ENCODE measurements around the gene ZNF230.
A peak's percentile ranks its signal among the peaks of the same experiment; 100 is the strongest.

Gene ZNF230

DNA sequence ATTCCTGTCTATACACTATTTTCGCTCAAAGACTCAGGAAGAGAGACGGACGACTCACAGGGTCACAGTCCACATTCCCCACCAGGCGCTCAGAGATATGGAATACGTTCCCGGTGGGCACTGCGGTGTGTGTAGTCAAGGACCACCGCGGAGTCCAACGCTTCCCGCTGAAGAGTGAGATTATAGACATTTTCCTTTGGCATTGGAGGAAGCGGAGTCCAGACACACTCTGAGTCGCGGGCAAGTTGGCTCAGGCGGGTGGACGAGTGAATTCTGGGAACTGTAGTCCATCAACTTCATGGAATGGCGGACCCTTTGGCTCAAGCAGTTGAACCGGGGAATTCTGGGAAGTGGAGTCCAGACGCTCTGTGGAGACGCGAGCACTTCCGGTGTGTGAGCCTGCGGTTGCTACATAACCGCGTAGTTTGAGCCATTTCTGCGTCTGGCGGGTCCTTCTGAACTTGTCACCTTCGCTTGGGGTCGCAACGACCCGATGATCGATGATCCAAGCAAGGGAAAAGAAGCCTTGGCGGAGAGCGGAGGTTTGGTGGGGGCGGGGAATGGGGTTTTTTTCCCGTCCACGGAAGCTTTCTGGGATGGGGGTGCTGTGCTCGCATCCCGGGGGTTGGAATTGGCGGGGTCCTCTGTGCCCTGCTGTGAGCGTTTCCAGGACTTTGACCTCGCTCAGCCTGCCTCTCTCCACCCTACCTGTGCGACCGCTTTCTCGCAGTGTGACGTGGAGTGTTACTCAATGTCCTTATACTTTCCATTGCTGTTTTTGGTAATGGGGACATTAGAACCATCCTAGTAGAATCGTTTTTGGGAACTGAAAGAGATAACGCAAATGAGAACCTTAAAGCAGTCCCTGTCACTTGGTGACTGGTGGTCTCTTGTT, at the start of gene ZNF230:
TSS of gene ZNF230 (plus strand) at position 392 of the 895 bp plus-strand sequence. CDS start 4,122 bp downstream, outside the sequence.
- DNase-seq (ENCODE audit: low spot score) = peak; percentile 86

DNA sequence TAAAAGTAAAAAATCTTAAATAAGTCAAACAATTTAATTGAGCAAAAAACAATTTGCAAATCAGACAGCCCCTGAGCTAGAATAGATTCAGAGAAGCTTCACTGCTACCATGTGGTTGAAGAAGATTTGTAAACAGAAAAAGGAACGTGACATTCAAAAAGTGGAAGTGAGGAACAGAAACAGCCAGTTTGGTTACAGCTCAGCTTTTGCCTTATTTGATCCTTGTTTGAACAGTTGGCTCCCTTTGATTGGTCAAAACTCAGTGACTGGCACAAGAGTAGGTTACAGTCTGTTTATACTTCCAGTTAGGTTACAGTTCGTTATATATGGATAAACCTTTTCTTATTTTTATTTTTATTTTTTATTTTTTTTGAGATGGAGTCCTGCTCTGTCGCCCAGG, 45.9 kb upstream of the ZNF230 start:
- no peak for DNase-seq (ENCODE audit: low spot score)

DNA sequence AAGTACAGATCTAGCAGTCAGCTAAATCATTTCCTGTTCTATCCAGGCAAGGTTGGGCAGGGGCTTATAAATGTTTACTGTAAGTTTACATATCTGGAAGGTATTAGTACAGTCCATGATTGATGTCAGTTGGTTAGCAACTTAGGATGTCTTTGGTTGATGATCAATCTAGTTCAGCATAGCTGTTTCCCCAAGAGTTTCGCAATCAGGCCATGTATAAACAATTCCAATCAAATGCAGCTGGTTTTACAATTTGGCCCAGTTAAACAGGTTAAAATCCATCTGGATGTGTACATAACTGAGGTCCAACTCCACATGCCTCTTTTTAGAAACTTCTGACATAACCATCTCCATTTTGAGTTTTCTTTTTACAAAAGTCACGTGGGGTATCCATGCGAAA, 44.9 kb upstream of the ZNF230 start:
- DNase-seq (ENCODE audit: low spot score) = no peak

DNA sequence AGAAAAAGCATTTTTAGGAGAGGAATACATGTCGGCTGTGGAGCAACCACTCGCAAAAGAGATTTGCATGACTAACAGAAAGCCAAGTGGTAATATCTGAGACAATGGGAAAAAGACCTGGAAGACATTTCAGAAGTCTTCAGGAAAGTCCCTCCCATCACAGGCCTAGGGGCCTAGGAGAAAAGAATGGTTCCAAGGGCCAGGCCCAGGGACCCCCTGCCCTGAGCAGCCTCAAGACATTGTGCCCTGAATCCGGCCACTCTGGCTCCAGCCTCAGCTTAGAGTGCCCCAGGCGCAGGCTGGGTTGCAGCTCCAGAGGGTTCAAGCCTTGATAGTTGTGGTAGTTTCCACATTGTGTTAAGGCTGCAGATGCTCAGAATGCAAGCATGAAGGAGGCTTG, 42.3 kb upstream of the ZNF230 start:
- no peak for DNase-seq (ENCODE audit: low spot score)

DNA sequence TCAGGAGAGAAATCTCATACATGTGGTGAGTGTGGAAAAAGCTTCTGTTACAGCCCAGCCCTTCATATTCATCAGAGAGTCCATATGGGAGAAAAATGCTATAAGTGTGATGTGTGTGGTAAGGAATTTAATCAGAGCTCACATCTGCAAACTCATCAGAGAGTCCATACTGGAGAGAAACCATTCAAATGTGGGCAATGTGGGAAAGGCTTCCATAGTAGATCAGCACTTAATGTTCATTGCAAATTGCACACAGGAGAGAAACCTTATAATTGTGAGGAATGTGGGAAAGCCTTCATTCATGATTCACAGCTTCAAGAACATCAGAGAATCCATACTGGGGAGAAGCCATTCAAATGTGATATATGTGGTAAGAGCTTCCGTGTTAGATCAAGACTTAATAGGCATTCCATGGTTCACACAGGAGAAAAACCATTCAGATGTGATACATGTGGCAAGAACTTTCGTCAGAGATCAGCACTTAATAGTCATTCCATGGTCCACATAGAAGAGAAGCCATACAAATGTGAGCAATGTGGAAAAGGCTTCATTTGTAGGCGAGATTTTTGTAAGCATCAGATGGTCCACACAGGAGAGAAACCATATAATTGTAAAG, 36.6 kb upstream of the ZNF230 start:
- no peak for DNase-seq (ENCODE audit: low spot score)

DNA sequence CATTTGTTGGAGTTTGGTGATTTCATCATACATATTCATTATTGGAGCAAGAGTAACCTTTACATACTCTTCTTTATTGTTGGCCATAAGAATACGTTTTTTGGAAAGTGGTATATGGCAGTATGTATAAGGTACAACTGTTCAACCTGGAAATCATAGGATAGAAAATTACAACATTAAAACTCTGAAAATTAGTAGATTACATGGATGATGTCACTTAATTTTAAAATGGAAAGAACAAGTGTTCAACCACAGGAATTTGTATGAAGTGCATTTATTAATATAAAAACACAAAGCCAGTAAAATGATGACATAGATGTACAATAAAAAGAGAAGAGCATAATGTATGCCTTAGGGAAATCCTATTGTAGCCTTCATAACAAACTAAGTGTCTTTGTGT, 26.0 kb upstream of the ZNF230 start:
- no peak for DNase-seq (ENCODE audit: low spot score)

DNA sequence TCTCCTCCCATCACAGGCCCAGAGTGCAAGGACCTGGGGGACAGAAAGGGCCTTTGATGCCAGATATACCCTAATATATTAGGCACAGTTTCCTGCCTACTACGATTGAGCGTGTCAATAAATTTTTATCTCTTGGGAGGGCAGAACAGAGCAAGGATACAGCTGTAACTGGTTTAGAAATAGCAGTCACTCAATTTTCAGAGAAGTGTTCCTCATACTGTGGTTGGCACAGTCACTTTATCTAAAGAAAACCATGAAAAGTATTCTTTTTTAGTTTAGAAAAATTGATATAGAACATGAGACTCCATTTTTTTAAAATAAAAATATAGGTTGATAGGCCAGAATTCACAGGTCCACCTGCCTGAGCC, 19.2 kb upstream of the ZNF230 start:
- no peak for DNase-seq (ENCODE audit: low spot score)

DNA sequence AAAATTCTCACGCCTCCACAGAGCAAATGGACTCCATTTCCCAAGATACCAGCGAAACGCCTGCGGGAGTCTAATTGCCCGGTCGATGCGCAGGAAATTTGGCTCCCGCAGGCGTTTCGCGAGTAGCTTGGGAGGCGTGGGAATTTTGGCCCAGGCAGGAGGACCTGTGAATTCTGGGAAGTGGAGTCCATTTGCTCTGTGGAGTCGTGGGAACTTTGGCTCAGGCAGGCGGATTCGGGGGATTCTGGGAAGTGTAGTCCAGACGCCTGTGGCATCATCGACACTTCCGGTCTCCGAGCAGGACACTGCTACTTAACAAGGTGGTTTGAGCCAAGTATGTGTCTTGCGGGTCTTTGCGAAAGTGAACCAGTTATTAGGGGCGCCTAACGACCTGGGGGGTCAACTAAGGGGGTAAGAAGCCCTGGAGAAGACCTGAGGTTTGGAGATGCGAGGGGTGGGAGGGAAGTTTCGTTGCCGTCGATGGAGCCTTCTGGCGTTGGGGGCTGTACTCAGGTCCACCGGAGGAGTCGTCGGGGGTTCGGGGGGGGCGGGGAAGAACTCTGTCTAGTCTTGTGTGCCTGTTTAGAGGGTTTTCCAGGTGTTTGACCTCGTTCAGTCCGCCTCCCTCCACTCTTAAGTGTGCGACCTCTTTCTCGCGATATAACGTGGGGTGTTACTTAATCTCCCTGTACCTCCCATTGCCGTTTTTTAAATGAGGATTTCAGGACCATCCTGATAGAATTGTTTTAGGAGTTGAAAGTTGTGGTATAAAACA, 18.7 kb upstream of the ZNF230 start, which contains the start of gene ZNF155:
TSS of gene ZNF155 (plus strand) at position 277 of the 775 bp plus-strand sequence. CDS start 4,356 bp downstream, outside the sequence.
- DNase-seq (ENCODE audit: low spot score) = peak; percentile 85

DNA sequence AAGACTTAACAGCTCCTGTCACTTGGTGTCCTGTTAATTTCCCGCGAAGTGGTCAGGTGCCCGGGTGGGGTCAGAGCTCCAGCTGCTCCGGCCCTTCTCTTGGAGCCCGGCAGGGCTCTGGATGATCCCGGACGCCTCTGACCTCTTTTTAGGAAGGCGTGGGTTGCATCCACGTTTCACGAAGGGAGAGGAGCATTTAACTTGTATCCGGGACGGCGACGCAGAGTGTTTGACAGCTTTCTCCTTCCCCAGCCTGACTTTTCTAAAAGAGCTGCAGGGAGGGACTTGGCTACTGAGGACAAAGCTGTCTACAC, 18.1 kb upstream of the ZNF230 start:
- no peak for DNase-seq (ENCODE audit: low spot score)

DNA sequence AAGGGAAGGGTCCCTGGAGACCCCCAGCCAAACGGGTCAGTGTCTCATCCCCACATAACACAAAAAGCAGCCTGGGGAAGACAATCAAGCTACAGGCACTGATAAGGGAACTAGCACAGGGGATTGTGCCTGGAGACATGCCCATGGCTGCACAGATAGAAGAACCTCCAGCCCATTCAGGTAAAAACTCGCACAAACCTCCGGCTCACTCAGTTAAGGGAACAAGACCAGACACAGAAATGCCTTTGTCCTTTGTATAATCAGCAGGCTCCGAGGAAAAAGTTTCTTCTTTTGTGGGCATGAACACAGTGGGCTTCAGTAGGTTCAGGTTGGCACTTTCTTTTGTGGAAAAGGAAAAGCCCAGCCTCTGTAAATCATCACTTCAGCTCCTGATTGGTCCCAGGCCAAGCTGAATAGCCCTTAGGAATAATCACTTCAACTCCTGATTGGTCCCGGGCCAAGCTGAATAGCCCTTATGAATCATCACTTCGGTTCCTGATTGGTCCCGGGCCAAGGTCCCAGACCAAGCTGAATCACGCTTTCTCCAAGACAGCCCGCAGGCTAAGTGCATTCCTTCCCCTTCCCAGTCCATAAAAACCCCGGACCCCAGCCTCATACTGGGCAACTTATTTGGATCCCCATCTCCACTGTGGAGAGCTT, 5.0 kb upstream of the ZNF230 start:
- no peak for DNase-seq (ENCODE audit: low spot score)

DNA sequence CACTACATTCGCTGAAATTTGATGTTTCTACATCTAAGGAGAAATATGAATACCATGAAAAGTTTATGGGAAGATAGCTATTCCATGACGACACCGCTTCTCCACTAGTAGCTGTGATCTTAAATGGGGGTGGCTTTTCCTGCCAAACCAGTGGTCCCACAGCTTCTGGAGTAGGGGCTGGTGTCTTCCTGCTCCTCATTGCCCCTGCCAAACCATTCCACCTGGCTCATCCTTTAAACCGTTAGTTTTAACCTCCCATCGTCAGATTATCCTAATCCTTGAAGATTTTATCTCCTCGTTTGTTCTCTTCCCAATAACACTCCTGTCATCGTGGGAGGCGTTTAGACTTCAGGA, 568 bp upstream of the ZNF230 start:
- DNase-seq (ENCODE audit: low spot score) = peak; percentile 2

DNA sequence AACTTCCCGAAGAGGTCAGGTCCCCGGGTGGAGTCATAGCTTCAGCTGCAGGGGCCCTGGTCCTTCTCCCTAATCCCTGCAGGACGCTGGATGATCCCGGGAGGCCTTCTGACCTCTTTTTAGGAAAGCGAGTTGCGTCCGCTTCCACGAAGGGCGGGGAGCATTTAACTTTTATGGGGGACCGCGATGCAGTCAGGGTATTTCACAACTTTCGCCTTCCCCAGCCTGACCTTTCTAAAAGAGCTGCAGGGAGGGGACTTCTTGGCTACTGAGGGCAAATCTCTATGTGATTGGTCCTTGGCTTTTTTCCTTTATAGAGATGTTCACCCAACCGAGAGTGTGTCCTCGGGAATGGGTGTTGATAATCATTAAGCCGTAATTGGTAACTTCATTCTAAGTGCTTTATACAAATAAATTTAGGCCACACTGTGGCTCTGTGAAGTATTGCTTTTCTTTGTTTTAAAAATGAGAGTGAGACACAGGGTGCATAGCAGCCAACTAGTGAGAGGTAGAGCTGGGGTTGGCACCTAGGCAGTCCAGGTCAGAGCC, 778 bp downstream of the ZNF230 start:
- peak; percentile 6 for DNase-seq (ENCODE audit: low spot score)

DNA sequence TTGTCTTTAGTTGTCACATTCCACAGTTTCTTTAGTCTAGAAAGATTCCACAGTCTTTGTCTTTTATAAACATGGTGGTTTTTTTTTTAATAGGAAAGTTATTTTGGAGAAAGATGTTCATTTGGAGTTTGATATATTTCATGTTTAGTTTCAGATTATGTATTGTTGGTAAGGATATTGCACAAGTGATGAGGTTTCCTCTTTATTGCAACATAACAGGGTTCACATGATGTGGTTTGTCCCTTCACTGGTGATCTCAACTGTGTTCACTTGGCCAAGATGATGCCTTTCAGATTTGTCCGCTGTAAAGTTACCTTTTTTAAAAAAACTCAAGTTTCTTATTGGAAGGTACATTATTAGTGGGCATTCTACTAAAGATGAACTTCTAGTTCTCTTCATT, 3.2 kb downstream of the ZNF230 start:
- DNase-seq (ENCODE audit: low spot score) = no peak

DNA sequence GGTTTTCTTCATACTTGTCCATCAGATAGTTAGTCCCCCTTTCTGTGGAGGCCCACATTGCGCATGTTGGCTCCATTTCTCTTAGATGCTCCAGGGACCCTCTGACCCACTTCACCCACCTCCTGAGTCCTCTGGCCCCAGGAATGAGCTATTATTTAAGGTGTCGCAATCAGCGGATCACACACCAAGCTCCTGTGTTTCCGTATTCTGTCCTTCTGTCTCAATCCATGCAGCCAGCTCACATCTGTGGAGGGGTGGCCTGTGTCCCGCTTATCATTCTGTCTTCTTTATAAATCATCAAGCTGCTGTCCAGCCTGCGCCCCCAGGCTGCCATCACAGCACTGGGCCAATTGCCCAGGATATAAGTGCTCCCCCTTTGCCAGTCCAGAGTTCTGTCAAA, 4.7 kb downstream of the ZNF230 start:
- DNase-seq (ENCODE audit: low spot score) = no peak

DNA sequence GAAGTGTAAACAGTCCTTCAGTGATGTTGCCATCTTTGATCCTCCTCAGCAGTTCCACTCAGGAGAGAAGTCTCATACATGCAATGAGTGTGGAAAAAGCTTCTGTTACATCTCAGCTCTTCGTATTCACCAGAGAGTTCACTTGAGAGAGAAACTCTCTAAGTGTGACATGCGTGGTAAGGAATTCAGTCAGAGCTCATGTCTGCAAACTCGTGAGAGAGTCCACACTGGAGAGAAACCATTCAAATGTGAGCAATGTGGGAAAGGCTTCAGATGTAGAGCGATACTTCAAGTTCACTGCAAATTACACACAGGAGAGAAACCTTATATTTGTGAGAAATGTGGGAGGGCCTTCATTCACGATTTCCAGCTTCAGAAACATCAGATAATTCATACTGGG, 7.7 kb downstream of the ZNF230 start:
- DNase-seq (ENCODE audit: low spot score) = no peak

DNA sequence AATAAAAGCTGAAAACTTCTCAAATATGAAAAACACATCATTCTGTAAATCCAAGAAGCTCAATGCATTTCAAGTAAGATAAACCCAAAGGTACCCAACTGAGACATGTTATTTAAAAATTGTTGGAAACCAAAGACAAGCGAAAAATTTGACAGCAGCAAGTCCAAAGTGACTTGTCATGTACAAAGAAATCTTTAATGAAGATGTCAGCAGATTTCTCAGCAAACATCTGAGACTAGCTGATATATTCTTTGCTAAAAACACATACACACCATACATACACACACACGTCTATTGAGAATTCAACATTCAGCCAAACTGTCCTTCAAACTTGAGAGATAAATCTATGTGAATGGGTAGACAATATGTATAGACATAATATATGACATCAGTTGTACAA, 16.7 kb downstream of the ZNF230 start:
- no peak for DNase-seq (ENCODE audit: low spot score)

DNA sequence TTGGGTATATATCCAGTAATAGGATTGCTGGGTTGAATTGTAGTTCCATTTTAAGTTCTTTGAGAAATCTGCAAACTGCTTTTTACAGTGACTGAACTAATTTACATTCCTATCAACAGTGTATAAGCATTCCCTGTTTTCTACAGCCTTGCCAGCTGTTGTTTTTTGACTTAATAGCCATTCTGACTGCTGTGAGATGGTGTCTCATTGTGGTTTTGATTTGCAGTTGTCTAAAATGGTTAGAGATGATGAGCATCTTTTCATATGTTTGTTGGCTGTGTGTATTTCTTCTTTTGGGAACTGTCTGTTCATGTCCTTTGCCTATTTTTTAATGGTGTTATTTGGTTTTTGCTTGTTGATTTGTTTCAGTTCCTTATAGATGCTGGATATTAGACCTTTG, 18.5 kb downstream of the ZNF230 start:
- no peak for DNase-seq (ENCODE audit: low spot score)

DNA sequence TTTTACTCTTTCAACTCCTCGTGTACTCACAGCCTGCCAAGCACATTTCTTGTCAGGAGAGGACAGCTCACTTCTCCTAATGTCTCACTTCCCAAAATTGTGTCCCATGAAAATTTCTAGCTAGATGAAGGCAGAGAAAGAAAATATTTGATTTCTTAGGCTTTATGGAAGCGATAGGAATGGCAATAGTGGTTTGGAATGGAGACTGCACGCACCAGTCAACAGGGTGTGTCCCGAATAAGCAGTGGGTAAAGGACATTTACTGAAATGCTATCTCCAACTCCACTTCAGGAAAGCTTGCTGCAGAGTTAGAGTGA, 22.1 kb downstream of the ZNF230 start:
- no peak for DNase-seq (ENCODE audit: low spot score)

DNA sequence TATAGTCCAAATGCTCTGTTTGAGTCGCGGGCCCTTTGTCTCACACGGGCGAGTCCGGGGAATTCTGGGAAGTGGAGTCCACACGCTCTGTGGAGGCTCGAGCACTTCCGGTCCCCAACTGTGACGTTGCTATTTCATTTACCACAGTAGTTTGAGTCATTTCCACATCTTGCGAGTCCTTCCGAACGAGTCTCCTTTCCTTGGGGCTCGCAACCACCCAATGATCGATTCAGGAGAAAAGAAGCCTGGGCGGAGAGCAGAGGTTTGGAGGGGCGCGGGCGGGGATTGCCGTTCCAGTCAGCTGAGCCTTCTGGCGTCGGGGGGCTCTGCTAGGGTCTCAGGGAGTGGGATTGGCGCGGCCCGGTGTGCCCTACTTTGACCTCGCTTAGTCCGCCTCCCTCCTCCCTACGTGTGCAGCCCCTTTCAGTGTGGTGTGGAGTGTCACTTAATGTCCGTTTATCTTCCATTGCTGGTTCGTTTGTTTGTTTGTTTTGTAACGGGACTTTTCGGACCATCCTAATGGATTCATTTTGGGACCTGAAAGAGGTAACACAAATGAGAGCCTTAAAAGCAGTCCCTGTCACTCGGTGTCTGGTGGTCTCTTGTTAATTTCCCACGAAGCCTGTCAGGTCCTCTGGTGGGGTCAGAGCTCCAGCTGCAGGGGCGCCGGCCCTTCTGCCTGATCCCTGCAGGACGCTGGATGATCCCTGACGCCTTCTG, 22.6 kb downstream of the ZNF230 start, which contains the start of gene ZNF222:
TSS of gene ZNF222 (plus strand) at position 163 of the 720 bp plus-strand sequence. CDS start at position 221, 58 bp downstream.
- DNase-seq (ENCODE audit: low spot score) = peak; percentile 69

DNA sequence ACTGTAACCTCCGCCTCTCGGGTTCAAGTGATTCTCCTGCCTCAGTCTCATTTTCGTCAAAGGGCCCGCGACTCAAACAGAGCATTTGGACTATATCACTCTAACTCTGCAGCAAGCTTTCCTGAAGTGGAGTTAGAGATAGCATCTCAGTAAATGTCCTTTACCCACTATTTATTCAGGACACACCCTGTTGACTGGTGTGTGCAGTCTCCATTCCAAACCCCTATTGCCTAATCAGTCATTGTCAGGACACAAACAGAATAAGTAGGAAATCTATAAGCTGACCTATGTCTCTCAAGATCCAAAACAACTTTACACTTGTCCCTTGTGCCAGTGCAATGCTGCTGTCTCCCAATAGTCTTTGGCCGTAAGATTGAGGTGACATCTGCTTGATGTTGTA, 23.9 kb downstream of the ZNF230 start:
- DNase-seq (ENCODE audit: low spot score) = no peak

DNA sequence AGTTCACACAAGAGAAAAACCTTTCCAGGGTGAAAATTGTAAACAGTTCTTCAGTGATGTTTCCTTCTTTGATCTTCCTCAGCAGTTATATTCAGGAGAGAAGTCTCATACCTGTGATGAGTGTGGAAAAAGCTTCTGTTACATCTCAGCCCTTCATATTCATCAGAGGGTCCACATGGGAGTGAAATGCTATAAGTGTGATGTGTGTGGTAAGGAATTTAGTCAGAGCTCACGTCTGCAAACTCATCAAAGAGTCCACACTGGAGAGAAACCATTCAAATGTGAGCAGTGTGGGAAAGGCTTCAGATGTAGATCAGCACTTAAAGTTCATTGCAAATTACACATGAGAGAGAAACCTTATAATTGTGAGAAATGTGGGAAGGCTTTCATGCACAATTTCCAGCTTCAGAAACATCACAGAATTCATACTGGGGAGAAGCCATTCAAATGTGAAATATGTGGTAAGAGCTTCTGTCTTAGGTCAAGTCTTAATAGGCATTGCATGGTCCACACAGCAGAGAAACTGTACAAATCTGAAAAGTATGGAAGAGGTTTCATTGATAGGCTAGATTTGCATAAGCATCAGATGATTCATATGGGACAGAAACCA, 29.3 kb downstream of the ZNF230 start:
- no peak for DNase-seq (ENCODE audit: low spot score)
